Measurements from ENCODE around the gene SH2D1A. TPM values are rescaled to one million over a fixed set of nuclear protein-coding genes. Genes with fewer than 3 reads are reported as not detected.

The SH2D1A gene
- polyA plus RNA-seq, 1 donor (not counting 4 experiments of a cell fraction or from before 2014, with no cell fraction given): 0.04 TPM

DNA sequence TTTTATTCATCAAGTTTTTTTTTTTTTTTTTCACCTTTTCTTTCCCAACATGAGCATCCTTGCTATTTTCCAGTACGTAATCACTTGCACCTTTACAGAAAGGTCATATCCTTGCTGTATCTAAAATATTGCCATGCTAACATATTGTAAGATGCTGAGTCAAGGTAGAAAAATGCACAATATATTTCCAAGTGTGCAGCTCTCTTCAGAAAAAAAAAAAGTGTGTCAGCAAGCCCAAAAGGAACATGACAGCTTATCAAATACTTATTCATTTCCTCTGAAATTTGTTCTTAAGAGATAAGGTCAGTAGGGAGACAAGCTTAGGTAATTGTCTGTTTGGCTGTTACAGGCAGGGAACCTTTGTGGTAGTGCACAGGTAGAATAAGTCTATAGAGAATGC is 27.0 kb downstream of the SH2D1A start:
- Histone ChIP-seq H3K4me1 (ENCODE audit: control insufficient read depth, extremely low read depth, insufficient read depth, low read length) (no peaks in the 10 kb centered on the region), H3K9me3 (ENCODE audit: control insufficient read depth, low read depth, low read length) (no peaks in the 10 kb centered on the region), H3K27me3 (ENCODE audit: control insufficient read depth, extremely low read depth, insufficient read depth, low read length) (no peaks in the 10 kb centered on the region), H3K27ac (ENCODE audit: control insufficient read depth, insufficient read depth, low read length) (no peak overlapping the region), H3K9me1 (ENCODE audit: control insufficient read depth, extremely low read depth, insufficient read depth, low read length) (no peaks in the 10 kb centered on the region), H3K9ac (ENCODE audit: control insufficient read depth, extremely low read depth, insufficient read depth, low read length) (no peak overlapping the region), H3K36me3 (ENCODE audit: control insufficient read depth in 2 of 2, extremely low read depth in 1 of 2, insufficient read depth in 2 of 2, low read length in 2 of 2) (no peaks in the 10 kb centered on the region), H3K4me2 (ENCODE audit: control insufficient read depth, extremely low read depth, insufficient read depth, low read depth, low read length) (no peak overlapping the region), H4K20me1 (ENCODE audit: control insufficient read depth, extremely low read depth, insufficient read depth, low read length) (no peaks in the 10 kb centered on the region), H3K79me2 (ENCODE audit: control insufficient read depth, insufficient read depth, low read length) (no peaks in the 10 kb centered on the region), H3K4me3 (ENCODE audit: control insufficient read depth in 2 of 3, extremely low read depth in 1 of 3, insufficient read depth in 2 of 3, low read depth in 1 of 3, low read length in 3 of 3) (no peak overlapping the region), H2AFZ (ENCODE audit: control insufficient read depth, low read length) (no peak overlapping the region)
- TF ChIP-seq, protein P1, sequence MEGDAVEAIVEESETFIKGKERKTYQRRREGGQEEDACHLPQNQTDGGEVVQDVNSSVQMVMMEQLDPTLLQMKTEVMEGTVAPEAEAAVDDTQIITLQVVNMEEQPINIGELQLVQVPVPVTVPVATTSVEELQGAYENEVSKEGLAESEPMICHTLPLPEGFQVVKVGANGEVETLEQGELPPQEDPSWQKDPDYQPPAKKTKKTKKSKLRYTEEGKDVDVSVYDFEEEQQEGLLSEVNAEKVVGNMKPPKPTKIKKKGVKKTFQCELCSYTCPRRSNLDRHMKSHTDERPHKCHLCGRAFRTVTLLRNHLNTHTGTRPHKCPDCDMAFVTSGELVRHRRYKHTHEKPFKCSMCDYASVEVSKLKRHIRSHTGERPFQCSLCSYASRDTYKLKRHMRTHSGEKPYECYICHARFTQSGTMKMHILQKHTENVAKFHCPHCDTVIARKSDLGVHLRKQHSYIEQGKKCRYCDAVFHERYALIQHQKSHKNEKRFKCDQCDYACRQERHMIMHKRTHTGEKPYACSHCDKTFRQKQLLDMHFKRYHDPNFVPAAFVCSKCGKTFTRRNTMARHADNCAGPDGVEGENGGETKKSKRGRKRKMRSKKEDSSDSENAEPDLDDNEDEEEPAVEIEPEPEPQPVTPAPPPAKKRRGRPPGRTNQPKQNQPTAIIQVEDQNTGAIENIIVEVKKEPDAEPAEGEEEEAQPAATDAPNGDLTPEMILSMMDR (optimal IDR thresholded peaks at IDR 0.05 in 1 of 3, IDR thresholded peaks at IDR 0.05 in 1 of 3, conservative IDR thresholded peaks at IDR 0.05 in 1 of 3; ENCODE audit: extremely low read depth in 1 of 3, insufficient read depth in 2 of 3, low read length in 3 of 3): no peak
- TF ChIP-seq EZH2 (IDR thresholded peaks at IDR 0.05; ENCODE audit: low read length): no peak
- dilution Hi-C loops (cut with MboI; ENCODE audit: extremely low pct_ligation_motif_present, low sequenced_read_pairs): no loop called here
- no peak for DNase-seq (ENCODE audit: low read depth, low spot score)
- FAIRE-seq: no peak

DNA sequence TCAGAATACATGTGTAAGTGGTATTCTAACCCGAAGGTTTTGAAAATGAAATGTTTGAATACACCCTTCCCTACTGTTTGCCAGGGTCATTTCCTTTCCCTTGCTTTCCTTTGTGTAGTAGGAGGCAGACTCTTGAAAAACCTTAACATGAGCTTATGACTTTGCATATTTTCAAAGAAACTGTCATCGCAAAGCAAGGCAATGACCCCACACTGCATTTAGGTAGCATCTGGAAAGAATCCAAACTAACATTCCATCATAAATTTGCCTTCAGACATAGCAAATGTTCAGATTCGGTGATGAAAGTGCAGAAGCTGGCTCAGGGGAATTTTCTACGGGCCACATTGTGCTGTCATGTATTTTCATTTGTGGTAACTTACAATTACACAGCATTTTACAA is 32.3 kb downstream of the SH2D1A start:
- no peak for FAIRE-seq
- H3K4me3 ChIP-seq (ENCODE audit: control insufficient read depth in 2 of 3, extremely low read depth in 1 of 3, insufficient read depth in 2 of 3, low read depth in 1 of 3, low read length in 3 of 3): no peak overlapping the region
- no peaks in the 10 kb centered on the region for H3K36me3 ChIP-seq (ENCODE audit: control insufficient read depth in 2 of 2, extremely low read depth in 1 of 2, insufficient read depth in 2 of 2, low read length in 2 of 2)
- no peaks in the 10 kb centered on the region for H3K4me1 ChIP-seq (ENCODE audit: control insufficient read depth, extremely low read depth, insufficient read depth, low read length)
- peaks cover 4% of the 10 kb centered on the region for H3K27me3 ChIP-seq (ENCODE audit: control insufficient read depth, extremely low read depth, insufficient read depth, low read length)
- no peak overlapping the region for H3K27ac ChIP-seq (ENCODE audit: control insufficient read depth, insufficient read depth, low read length)
- no peaks in the 10 kb centered on the region for H3K9me3 ChIP-seq (ENCODE audit: control insufficient read depth, low read depth, low read length)
- no peaks in the 10 kb centered on the region for H4K20me1 ChIP-seq (ENCODE audit: control insufficient read depth, extremely low read depth, insufficient read depth, low read length)
- no peak overlapping the region for H3K9ac ChIP-seq (ENCODE audit: control insufficient read depth, extremely low read depth, insufficient read depth, low read length)
- H3K9me1 ChIP-seq (ENCODE audit: control insufficient read depth, extremely low read depth, insufficient read depth, low read length): no peaks in the 10 kb centered on the region
- dilution Hi-C loops (cut with MboI; ENCODE audit: extremely low pct_ligation_motif_present, low sequenced_read_pairs): no loop called here
- no peak overlapping the region for H3K4me2 ChIP-seq (ENCODE audit: control insufficient read depth, extremely low read depth, insufficient read depth, low read depth, low read length)
- DNase-seq (ENCODE audit: low read depth, low spot score): no peak
- H2AFZ ChIP-seq (ENCODE audit: control insufficient read depth, low read length): no peak overlapping the region
- TF ChIP-seq, protein P1 (optimal IDR thresholded peaks at IDR 0.05 in 1 of 3, IDR thresholded peaks at IDR 0.05 in 1 of 3, conservative IDR thresholded peaks at IDR 0.05 in 1 of 3; ENCODE audit: extremely low read depth in 1 of 3, insufficient read depth in 2 of 3, low read length in 3 of 3): no peak
- TF ChIP-seq EZH2 (IDR thresholded peaks at IDR 0.05; ENCODE audit: low read length): no peak
- no peaks in the 10 kb centered on the region for H3K79me2 ChIP-seq (ENCODE audit: control insufficient read depth, insufficient read depth, low read length)
